Activated naive CD4-positive, alpha-beta T cell treated with anti-CD3 and anti-CD28 coated beads for 36 hours (primary cell): ENCODE results near the gene SNRPA. TPM values are rescaled to one million over a fixed set of nuclear protein-coding genes. Genes with fewer than 3 reads are reported as not detected.

Experiments used
- total RNA-seq, 2 experiments: library from RNA; stranded (reverse); gene quantifications; one replicate each; pipeline ENCODE4 v1.2.3, GENCODE V29; 2021

Gene SNRPA
- total RNA-seq, 2 experiments from 2014 or later = 264 to 312 TPM

Other genes starting within 250 kb of the SNRPA start
- gene SHKBP1, start 174.3 kb upstream of the SNRPA start, total RNA-seq = 10 to 100 TPM; 90.1 to 99.4 TPM
- 100 to 1,000 TPM; 147 to 153 TPM for gene LTBP4, start 149.8 kb upstream of the SNRPA start, total RNA-seq
- 1 to 10 TPM; 6.2 to 9.2 TPM for gene NUMBL, start 60.6 kb upstream of the SNRPA start, total RNA-seq
- 10 to 100 TPM; 19.8 to 21.3 TPM for gene COQ8B, start 34.3 kb upstream of the SNRPA start, total RNA-seq
- 1 to 10 TPM; 4.4 to 4.7 TPM for gene ITPKC, start 34.1 kb upstream of the SNRPA start, total RNA-seq
- 10 to 100 TPM; 23.0 to 25.0 TPM for gene ACTMAP, start 726 bp upstream of the SNRPA start, total RNA-seq
- gene MIA, start 24.3 kb downstream of the SNRPA start, total RNA-seq = not detected
- gene RAB4B, start 27.0 kb downstream of the SNRPA start, total RNA-seq = 10 to 100 TPM; 40.0 to 40.3 TPM
- 10 to 100 TPM; 80.0 to 83.7 TPM for gene EGLN2, start 48.0 kb downstream of the SNRPA start, total RNA-seq
- gene CYP2A6, start 99.2 kb downstream of the SNRPA start, total RNA-seq = not detected
- gene CYP2A7, start 131.0 kb downstream of the SNRPA start, total RNA-seq = not detected
- not detected for gene CYP2B6, start 240.1 kb downstream of the SNRPA start, total RNA-seq